T-cell (primary cell): ENCODE results near the gene AP4S1. TPM values are rescaled to one million over a fixed set of nuclear protein-coding genes. Genes with fewer than 3 reads are reported as not detected.
"Not testable (repeated sequence)": the region's sequence is repeated elsewhere in the genome, so short reads cannot be mapped to it uniquely, and the experiment has no call there.

Source experiments
- ATAC-seq, 4 experiments: fragments of 200-7000 bp in 3 of 4; fragments of 150-1000 bp in 1 of 4; cut with Tn5 transposase; replicated peaks in 1 of 4; 1 replicate in 3 of 4; 2 replicates in 1 of 4; pipeline ENCODE4 v1.10.0; 2021; ENCODE audit warnings: moderate library complexity in 3 of 4, mild to moderate bottlenecking in 2 of 4, moderate number of reproducible peaks in 1 of 4
- CTCF ChIA-PET, 2 donors: fragments of 300-600 bp; sonication (Branson Sonifier 250); formaldehyde crosslinking; loops; one replicate each; lab custom pipeline; 2022; ENCODE audit warnings: antibody characterized with exemption in 2 of 2; lab: Charles Lee
- POLR2A ChIA-PET, 2 donors: fragments of 300-600 bp; sonication (Branson Sonifier 250); formaldehyde crosslinking; loops; one replicate each; lab custom pipeline; 2022; ENCODE audit warnings: antibody characterized with exemption in 2 of 2; lab: Charles Lee
- DNase-seq, 35 experiments: peaks; one replicate each; pipeline versions ENCODE4 v3.0.0 to v3.0.0-alpha.2; 2013 to 2023
- H3K27ac ChIP-seq: one replicate; pipeline ENCODE4 v1.5.1; 2013; ENCODE audit warnings: low read length
- H3K27me3 ChIP-seq, 2 experiments: replicated peaks in 1 of 2; 1 replicate in 1 of 2; 2 replicates in 1 of 2; pipeline versions ENCODE4 v1.6.1 to v1.7.0; 2013; ENCODE audit warnings: low read length in 1 of 2, mixed read lengths in 1 of 2; ENCODE audit not compliant: control insufficient read depth in 2 of 2, insufficient read depth in 2 of 2; ENCODE audit errors: extremely low read depth in 1 of 2
- H3K36me3 ChIP-seq, 2 donors: 1 replicate in 1 of 2; 2 replicates in 1 of 2; pipeline versions ENCODE4 v1.6.1 to v1.7.0; 2013; ENCODE audit warnings: low read length in 1 of 2; ENCODE audit not compliant: control insufficient read depth in 2 of 2, insufficient read depth in 1 of 2; ENCODE audit errors: extremely low read depth in 1 of 2
- H3K4me1 ChIP-seq, 2 experiments: 1 replicate in 1 of 2; 2 replicates in 1 of 2; pipeline versions ENCODE4 v1.6.1 to v1.7.0; 2013; ENCODE audit warnings: low read length in 2 of 2, mixed read lengths in 1 of 2; ENCODE audit not compliant: insufficient read depth in 2 of 2, control insufficient read depth in 1 of 2; ENCODE audit errors: extremely low read depth in 1 of 2
- H3K4me3 ChIP-seq, 2 donors: 1 replicate in 1 of 2; 2 replicates in 1 of 2; pipeline versions ENCODE4 v1.5.1 to v1.7.0; 2013; ENCODE audit warnings: mild to moderate bottlenecking in 2 of 2, low read length in 1 of 2, moderate library complexity in 1 of 2; ENCODE audit not compliant: control insufficient read depth in 1 of 2; ENCODE audit errors: extremely low read depth in 1 of 2
- H3K9me3 ChIP-seq: 2 replicates; pipeline ENCODE4 v1.7.0; 2013
- H3K27ac Mint-ChIP-seq, 2 donors: one replicate each; pipeline ENCODE4 v1.8.0; 2020 to 2021; ENCODE audit warnings: mild to moderate bottlenecking in 2 of 2, mixed read lengths in 2 of 2
- H3K27me3 Mint-ChIP-seq, 2 donors: one replicate each; pipeline ENCODE4 v1.8.0; 2021 to 2022; ENCODE audit warnings: mixed read lengths in 2 of 2
- H3K36me3 Mint-ChIP-seq: one replicate; pipeline ENCODE4 v1.8.0; 2021; ENCODE audit warnings: mixed read lengths
- H3K4me1 Mint-ChIP-seq, 3 donors: one replicate each; pipeline ENCODE4 v1.8.0; 2020 to 2022; ENCODE audit warnings: mixed read lengths in 3 of 3, mild to moderate bottlenecking in 1 of 3
- H3K4me3 Mint-ChIP-seq, 3 donors: one replicate each; pipeline ENCODE4 v1.8.0; 2020 to 2022; ENCODE audit warnings: mild to moderate bottlenecking in 3 of 3, mixed read lengths in 3 of 3, moderate library complexity in 3 of 3
- H3K9me3 Mint-ChIP-seq, 3 donors: one replicate each; pipeline ENCODE4 v1.8.0; 2020 to 2022; ENCODE audit warnings: mixed read lengths in 3 of 3
- WGBS: methylation state at CpG from one replicate; pipeline ENCODE4 v1.1.5; 2013; ENCODE audit warnings: missing lambda C conversion rate; ENCODE audit not compliant: insufficient coverage; 5-methylcytosine and 5-hydroxymethylcytosine counted together
- total RNA-seq, 35 experiments: library from RNA in 6 of 35; stranded (reverse) in 6 of 35; fragments of 120-200 nt in 1 of 35; gene quantifications; one replicate each; pipeline versions ENCODE4 v1.2.1 to v1.2.4 and lab custom pipeline; 2013 to 2026

AP4S1 gene
- total RNA-seq, 5 donors from 2014 or later (not counting 1 experiment from before 2014, with no cell fraction given) = 12.7 to 16.5 (median 14.7) TPM

DNA sequence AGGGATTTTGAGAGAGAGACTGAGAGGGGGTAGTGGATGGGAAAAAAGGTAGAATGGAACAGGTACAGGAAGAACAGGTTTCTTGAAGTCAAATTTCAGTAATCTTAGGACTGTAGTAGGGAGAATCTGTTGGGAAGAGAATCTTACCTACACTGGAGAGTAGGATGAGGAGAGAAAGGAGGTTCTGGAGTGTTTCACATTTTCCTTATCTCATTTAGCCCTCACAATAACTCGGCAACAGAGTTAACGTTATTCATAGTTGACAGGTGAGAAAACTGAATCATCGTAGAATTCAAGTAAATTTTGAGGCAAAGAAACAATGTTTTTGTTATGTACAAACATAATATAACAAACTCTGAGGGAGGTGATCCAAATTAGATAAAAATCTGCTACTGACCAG is 17.9 kb downstream of the AP4S1 start:
- DNase-seq = no peak
- ChIA-PET CTCF (interaction anchor here in 1 of 2 donors (0.7 kb wide), 1 partner anchor 284 kb away, joined by 5 read pairs; no protein-coding TSS in a partner anchor), POLR2A (no interaction called here)
- no peaks in the 10 kb centered on the region for H3K9me3 Mint-ChIP-seq
- peaks cover 5 to 11% (median 6%) of the 10 kb centered on the region in 3 donors for H3K4me1 Mint-ChIP-seq
- Histone ChIP-seq H3K4me3 (no peak overlapping the region), H3K9me3 (no peaks in the 10 kb centered on the region), H3K27ac (no peak overlapping the region), H3K4me1 (no peaks in the 10 kb centered on the region), H3K27me3 (no peaks in the 10 kb centered on the region), H3K36me3 (no peaks in the 10 kb centered on the region)
- no CpG with 5 or more reads among the region's 3 CpGs for WGBS
- no peak overlapping the region for H3K4me3 Mint-ChIP-seq
- no peak overlapping the region for H3K27ac Mint-ChIP-seq
- ATAC-seq = no peak
- H3K27me3 Mint-ChIP-seq = no peaks in the 10 kb centered on the region
- H3K36me3 Mint-ChIP-seq = peaks cover 18% of the 10 kb centered on the region

- no CpG with 5 or more reads among the region's 8 CpGs for WGBS
- H3K9me3 ChIP-seq = no peaks in the 10 kb centered on the region
- H3K4me3 Mint-ChIP-seq = no peak overlapping the region
- no peaks in the 10 kb centered on the region for H3K9me3 Mint-ChIP-seq
- CTCF ChIA-PET = interaction anchor here (0.7 kb wide), 2 partner anchors 23 to 68 kb away, joined by 3 to 5 read pairs; no protein-coding TSS in a partner anchor
- POLR2A ChIA-PET = interaction anchor here in 1 of 2 donors (0.6 kb wide), 1 partner anchor 198 kb away, joined by 3 read pairs; no protein-coding TSS in a partner anchor
- H3K4me1 ChIP-seq = no peaks in the 10 kb centered on the region
- no peak overlapping the region for H3K27ac Mint-ChIP-seq
- H3K36me3 Mint-ChIP-seq = peaks cover 17% of the 10 kb centered on the region
- no peak overlapping the region for H3K27ac ChIP-seq
- peaks cover 5 to 11% (median 6%) of the 10 kb centered on the region in 3 donors for H3K4me1 Mint-ChIP-seq
- no peak for DNase-seq
- H3K27me3 ChIP-seq = no peaks in the 10 kb centered on the region
- no peaks in the 10 kb centered on the region for H3K27me3 Mint-ChIP-seq
- no peaks in the 10 kb centered on the region for H3K36me3 ChIP-seq
- no peak overlapping the region for H3K4me3 ChIP-seq
- ATAC-seq = no peak
These were observed 20.1 kb downstream of the AP4S1 start for GRCh38 chr14:31045501-31046080.

GRCh38 chr14:31047503-31047902 is 22.1 kb downstream of the AP4S1 start:
- Mint-ChIP-seq H3K4me1 (peaks cover 5 to 11% (median 6%) of the 10 kb centered on the region in 3 donors), H3K27me3 (no peaks in the 10 kb centered on the region), H3K27ac (no peak overlapping the region), H3K4me3 (no peak overlapping the region), H3K36me3 (peaks cover 20% of the 10 kb centered on the region), H3K9me3 (no peaks in the 10 kb centered on the region)
- 95% methylated on average over 7 of the region's 10 CpGs for WGBS
- ATAC-seq (no peak), DNase-seq (no peak)
- POLR2A ChIA-PET = no interaction called here
- CTCF ChIA-PET = interaction anchor here in 1 of 2 donors (0.6 kb wide), 1 partner anchor 144 kb away, joined by 4 read pairs; no protein-coding TSS in a partner anchor
- Histone ChIP-seq H3K9me3 (no peaks in the 10 kb centered on the region), H3K4me3 (no peak overlapping the region), H3K27ac (no peak overlapping the region), H3K4me1 (no peaks in the 10 kb centered on the region), H3K27me3 (no peaks in the 10 kb centered on the region), H3K36me3 (no peaks in the 10 kb centered on the region)

- no peak overlapping the region for H3K4me3 ChIP-seq
- WGBS = 92% methylated on average over 2 of the region's 7 CpGs
- no peak overlapping the region for H3K27ac Mint-ChIP-seq
- no peaks in the 10 kb centered on the region for H3K9me3 Mint-ChIP-seq
- H3K27me3 ChIP-seq = no peaks in the 10 kb centered on the region
- no peak overlapping the region for H3K27ac ChIP-seq
- peaks cover 5 to 11% (median 6%) of the 10 kb centered on the region in 3 donors for H3K4me1 Mint-ChIP-seq
- no peak for DNase-seq
- POLR2A ChIA-PET = no interaction called here
- H3K36me3 ChIP-seq = no peaks in the 10 kb centered on the region
- no peaks in the 10 kb centered on the region for H3K4me1 ChIP-seq
- H3K4me3 Mint-ChIP-seq = no peak overlapping the region
- H3K27me3 Mint-ChIP-seq = no peaks in the 10 kb centered on the region
- no peak for ATAC-seq
- CTCF ChIA-PET = interaction anchor here in 1 of 2 donors (0.7 kb wide), 1 partner anchor 9 kb away, joined by 4 read pairs; no protein-coding TSS in a partner anchor
- H3K36me3 Mint-ChIP-seq = peaks cover 12% of the 10 kb centered on the region
- H3K9me3 ChIP-seq = no peaks in the 10 kb centered on the region
These were observed 25.6 kb downstream of the AP4S1 start for GRCh38 chr14:31051023-31051422.

DNA sequence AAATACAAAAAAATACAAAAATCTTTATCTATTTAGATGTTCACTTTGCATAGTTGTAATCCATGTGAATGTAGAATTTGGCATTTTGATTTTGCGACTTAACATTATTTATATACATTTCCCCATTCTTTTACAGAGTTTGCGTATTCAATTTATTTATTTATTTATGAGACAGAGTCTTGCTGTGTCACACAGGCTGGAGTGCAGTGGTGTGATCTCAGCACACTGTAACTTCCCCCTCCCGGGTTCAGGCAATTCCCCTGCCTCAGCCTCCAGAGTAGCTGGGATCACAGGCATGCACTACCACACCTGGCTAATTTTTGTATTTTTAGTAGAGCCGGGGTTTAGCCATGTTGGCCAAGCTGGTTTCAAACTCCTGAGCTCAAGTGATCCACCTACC is 26.1 kb downstream of the AP4S1 start:
- WGBS = 82% methylated on average over 2 of the region's 4 CpGs

GRCh38 chr14:31052905-31053586 is 27.6 kb downstream of the AP4S1 start:
- H3K9me3 Mint-ChIP-seq, H3K27ac Mint-ChIP-seq, H3K27me3 Mint-ChIP-seq, H3K4me1 ChIP-seq, H3K4me3 Mint-ChIP-seq, DNase-seq, H3K4me3 ChIP-seq, H3K4me1 Mint-ChIP-seq, H3K36me3 Mint-ChIP-seq, H3K27ac ChIP-seq, H3K36me3 ChIP-seq, H3K9me3 ChIP-seq, H3K27me3 ChIP-seq, POLR2A ChIA-PET, ATAC-seq: not testable (repeated sequence)
- 95% methylated on average over 3 of the region's 9 CpGs for WGBS
- CTCF ChIA-PET = interaction anchor here in 1 of 2 donors (0.6 kb wide), 1 partner anchor 13 kb away, joined by 3 read pairs; no protein-coding TSS in a partner anchor

More for the DNA sequence above, 26.1 kb downstream of the AP4S1 start:
- ATAC-seq = no peak
- Mint-ChIP-seq H3K27ac (no peak overlapping the region), H3K36me3 (peaks cover 12% of the 10 kb centered on the region), H3K27me3 (no peaks in the 10 kb centered on the region), H3K4me1 (peaks cover 2 to 6% (median 4%) of the 10 kb centered on the region in 3 donors), H3K9me3 (no peaks in the 10 kb centered on the region), H3K4me3 (no peak overlapping the region)
- POLR2A ChIA-PET = no interaction called here
- H3K4me3 ChIP-seq = no peak overlapping the region
- no peaks in the 10 kb centered on the region for H3K9me3 ChIP-seq
- no peak for DNase-seq
- H3K27ac ChIP-seq = no peak overlapping the region
- CTCF ChIA-PET = interaction anchor here in 1 of 2 donors (0.7 kb wide), 1 partner anchor 354 kb away, joined by 3 read pairs; no protein-coding TSS in a partner anchor
- no peaks in the 10 kb centered on the region for H3K27me3 ChIP-seq
- H3K36me3 ChIP-seq = no peaks in the 10 kb centered on the region
- no peaks in the 10 kb centered on the region for H3K4me1 ChIP-seq
